ENCODE results near the gene PIP5K1A. TPM values are rescaled to one million over a fixed set of nuclear protein-coding genes. Genes with fewer than 3 reads are reported as not detected.
"Not testable (repeated sequence)": the region's sequence is repeated elsewhere in the genome, so short reads cannot be mapped to it uniquely, and the experiment has no call there.

PIP5K1A gene
- total and polyA plus RNA-seq, 2 experiments from 2014 or later: 35.1 to 62.8 TPM

DNA sequence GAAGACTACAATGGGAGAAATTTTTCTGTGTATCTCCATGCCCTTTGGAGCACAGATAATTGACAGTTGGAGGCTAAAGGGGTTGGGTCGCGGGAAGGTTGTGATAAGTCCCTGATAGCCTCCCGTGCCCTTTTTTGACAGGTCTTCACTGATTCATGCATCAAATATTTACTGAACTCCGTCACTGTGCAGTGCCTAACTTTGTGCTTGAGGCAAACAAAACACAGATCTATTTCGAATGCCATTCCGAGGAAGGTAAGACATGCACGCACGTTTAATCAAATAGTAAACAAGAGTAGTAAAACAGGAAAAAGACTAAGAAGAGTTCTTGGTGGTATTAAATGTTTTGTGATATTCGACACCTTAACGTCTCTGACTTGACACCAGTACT, 494 bp upstream of the PIP5K1A start:
- H3K36me3 ChIP-seq (ENCODE audit: low read depth): peaks cover 4% of the 10 kb centered on the region; the same call in 1 of the 2 replicates
- TF ChIP-seq EZH2 (IDR thresholded peaks at IDR 0.05; ENCODE audit: insufficient read depth, poor library complexity, severe bottlenecking): no peak
- TF ChIP-seq EZH2phosphoT487 (IDR thresholded peaks at IDR 0.05; ENCODE audit: insufficient read depth, low read depth): no peak
- H3K4me1 ChIP-seq (ENCODE audit: insufficient read depth): peaks cover 34% of the 10 kb centered on the region
- peak overlapping the region; percentile 71 for H2AFZ ChIP-seq
- H3K9ac ChIP-seq: peak overlapping the region; percentile 98
- H3K79me2 ChIP-seq (ENCODE audit: insufficient read depth): peaks cover 45% of the 10 kb centered on the region
- H3K27me3 ChIP-seq (replicated peaks; ENCODE audit: insufficient read depth): no peaks in the 10 kb centered on the region
- H3K27ac ChIP-seq: peak overlapping the region; percentile 93
- peaks cover 43% of the 10 kb centered on the region for H3F3A ChIP-seq (ENCODE audit: insufficient read depth)
- no peaks in the 10 kb centered on the region; the same call in 1 of the 2 replicates for H4K20me1 ChIP-seq (ENCODE audit: insufficient read depth)
- in situ Hi-C loops (cut with MboI): no loop called here
- WGBS, 2 experiments (ENCODE audit: low coverage in 1 of 2, low lambda C conversion rate in 2 of 2, missing lambda C conversion rate in 2 of 2): 3% methylated on average over 10 of the region's 10 CpGs
- DNase-seq: no peak
- H3K4me3 ChIP-seq: peak overlapping the region; percentile 100
- H3K4me2 ChIP-seq (ENCODE audit: unreplicated experiment): peak overlapping the region; percentile 86
- no peaks in the 10 kb centered on the region for H3K9me2 ChIP-seq (ENCODE audit: insufficient read depth)
- no peaks in the 10 kb centered on the region for H3K9me3 ChIP-seq (ENCODE audit: low read depth)

DNA sequence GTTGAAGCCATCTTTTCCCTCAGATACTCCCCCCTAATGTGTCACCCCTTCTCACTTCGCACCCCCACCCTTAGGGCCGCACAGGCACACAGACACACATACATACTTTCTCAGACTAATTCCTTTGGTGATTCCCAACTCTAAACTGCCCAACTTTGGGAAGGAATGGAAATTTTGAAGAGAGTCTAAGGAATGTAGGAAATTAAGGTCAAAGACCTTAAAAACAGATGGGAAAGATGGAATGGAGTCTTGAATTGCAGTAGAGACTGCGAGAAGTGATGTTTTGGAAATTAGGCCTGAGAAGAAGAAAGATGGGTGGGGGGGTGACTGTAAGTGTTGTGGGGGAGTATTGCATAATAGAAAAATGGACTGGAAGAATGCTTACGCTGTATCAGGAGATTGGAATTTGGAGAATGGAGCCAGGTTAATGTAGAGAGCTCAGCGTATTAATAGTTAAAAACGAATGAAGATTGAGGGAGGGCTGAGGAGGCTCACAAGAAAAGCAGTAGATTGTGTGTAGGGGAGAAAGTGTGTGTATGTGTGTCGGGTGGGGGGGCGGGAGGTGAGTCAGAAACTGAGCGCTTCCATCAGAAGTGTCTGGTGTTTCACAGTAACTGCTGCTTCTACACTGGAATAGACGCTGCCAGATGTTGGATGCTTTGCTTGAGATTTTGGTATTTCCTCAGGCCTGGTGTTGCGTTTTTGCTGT, 1.7 kb downstream of the PIP5K1A start:
- Histone ChIP-seq H3K4me1 (ENCODE audit: insufficient read depth) (peaks cover 27% of the 10 kb centered on the region), H3K4me3 (peak overlapping the region; percentile 100), H3K9me3 (ENCODE audit: low read depth) (no peaks in the 10 kb centered on the region), H4K20me1 (ENCODE audit: insufficient read depth) (peaks cover 6% of the 10 kb centered on the region; the same call in 1 of the 2 replicates), H3K9me2 (ENCODE audit: insufficient read depth) (no peaks in the 10 kb centered on the region), H2AFZ (no peak overlapping the region), H3K27me3 (replicated peaks; ENCODE audit: insufficient read depth) (no peaks in the 10 kb centered on the region), H3F3A (ENCODE audit: insufficient read depth) (peaks cover 51% of the 10 kb centered on the region), H3K4me2 (ENCODE audit: unreplicated experiment) (peak overlapping the region; percentile 100), H3K9ac (peak overlapping the region; percentile 98), H3K36me3 (ENCODE audit: low read depth) (peaks cover 13% of the 10 kb centered on the region; the same call in 1 of the 2 replicates), H3K79me2 (ENCODE audit: insufficient read depth) (peaks cover 67% of the 10 kb centered on the region), H3K27ac (peak overlapping the region; percentile 93)
- WGBS, 2 experiments (ENCODE audit: low coverage in 1 of 2, low lambda C conversion rate in 2 of 2, missing lambda C conversion rate in 2 of 2): 2 to 5% methylated on average over 9 to 11 of the region's 11 CpGs
- DNase-seq: peak; percentile 93
- TF ChIP-seq EZH2 (IDR thresholded peaks at IDR 0.05; ENCODE audit: insufficient read depth, poor library complexity, severe bottlenecking): no peak
- TF ChIP-seq EZH2phosphoT487 (IDR thresholded peaks at IDR 0.05; ENCODE audit: insufficient read depth, low read depth): no peak
- in situ Hi-C loops (cut with MboI): no loop called here

DNA sequence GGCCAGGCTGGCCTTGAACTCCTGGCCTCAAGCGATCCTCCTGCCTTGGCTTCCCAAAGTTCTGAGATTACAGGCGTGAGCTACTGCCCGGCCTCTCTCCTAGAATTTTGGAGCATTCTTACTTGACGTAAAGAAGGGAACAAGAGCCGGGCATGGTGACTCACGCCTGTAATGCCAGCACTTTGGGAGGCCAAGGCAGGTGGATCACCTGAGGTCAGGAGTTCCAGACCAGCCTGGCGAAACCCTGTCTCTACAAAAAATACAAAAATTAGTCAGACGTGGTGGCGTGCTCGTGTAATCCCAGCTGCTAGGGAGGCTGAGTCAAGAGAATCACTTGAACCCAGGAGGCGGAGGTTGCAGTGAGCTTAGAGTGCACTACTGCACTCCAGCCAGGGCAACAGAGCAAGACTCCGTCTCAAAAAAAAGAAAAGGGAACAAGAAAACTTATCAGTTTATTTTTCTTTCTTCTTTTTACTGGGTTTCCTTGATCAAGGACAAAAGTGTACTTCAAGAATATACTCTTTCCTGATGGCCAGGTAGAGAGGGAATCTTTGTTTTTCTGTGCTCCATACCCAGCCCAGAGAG, 7.1 kb downstream of the PIP5K1A start:
- H4K20me1 ChIP-seq (ENCODE audit: insufficient read depth): peaks cover 23% of the 10 kb centered on the region; the same call in 1 of the 2 replicates

DNA sequence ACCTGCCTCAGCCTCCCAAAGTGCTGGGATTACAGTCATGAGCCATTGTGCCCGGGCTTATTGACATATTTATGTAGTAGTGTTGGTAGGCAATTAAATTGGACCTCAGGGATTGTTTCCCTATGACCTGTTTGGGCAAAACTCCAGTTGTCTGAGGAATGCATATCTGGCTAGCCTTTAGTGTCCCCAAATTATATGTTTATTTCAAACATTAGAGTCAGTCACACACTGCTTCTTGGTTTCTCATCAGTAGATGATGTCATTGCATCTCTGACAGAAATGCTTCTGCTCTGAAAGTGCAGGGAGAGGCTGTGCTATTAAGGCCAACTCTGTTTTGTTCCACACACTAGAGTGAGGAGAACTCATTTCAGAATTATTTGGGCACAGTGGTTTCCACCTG, 12.5 kb downstream of the PIP5K1A start:
- DNase-seq: peak; percentile 74
- Histone ChIP-seq H3F3A (ENCODE audit: insufficient read depth) (peaks cover 41% of the 10 kb centered on the region), H3K36me3 (ENCODE audit: low read depth) (peaks cover 64% of the 10 kb centered on the region), H3K4me1 (ENCODE audit: insufficient read depth) (peaks cover 19% of the 10 kb centered on the region), H3K4me2 (ENCODE audit: unreplicated experiment) (no peak overlapping the region), H3K9me2 (ENCODE audit: insufficient read depth) (no peaks in the 10 kb centered on the region), H2AFZ (no peak overlapping the region), H3K9me3 (ENCODE audit: low read depth) (no peaks in the 10 kb centered on the region), H3K4me3 (no peak overlapping the region), H3K9ac (no peak overlapping the region), H3K27ac (peak overlapping the region; percentile 54), H3K79me2 (ENCODE audit: insufficient read depth) (peaks cover 100% of the 10 kb centered on the region), H4K20me1 (ENCODE audit: insufficient read depth) (peaks cover 25% of the 10 kb centered on the region; the same call in 1 of the 2 replicates), H3K27me3 (replicated peaks; ENCODE audit: insufficient read depth) (no peaks in the 10 kb centered on the region)
- no peak for TF ChIP-seq EZH2phosphoT487 (IDR thresholded peaks at IDR 0.05; ENCODE audit: insufficient read depth, low read depth)
- TF ChIP-seq EZH2 (IDR thresholded peaks at IDR 0.05; ENCODE audit: insufficient read depth, poor library complexity, severe bottlenecking): no peak
- WGBS, 2 experiments (ENCODE audit: low coverage in 1 of 2, low lambda C conversion rate in 2 of 2, missing lambda C conversion rate in 2 of 2): 35 to 50% methylated on average over 1 of the region's 1 CpG
- in situ Hi-C loops (cut with MboI): no loop called here

More for the DNA sequence above, 7.1 kb downstream of the PIP5K1A start:
- H3K27ac ChIP-seq; DNase-seq; H3K9me3 ChIP-seq (ENCODE audit: low read depth); H3K27me3 ChIP-seq (replicated peaks; ENCODE audit: insufficient read depth); H3K9ac ChIP-seq; H3K4me3 ChIP-seq; H3K4me2 ChIP-seq (ENCODE audit: unreplicated experiment); H2AFZ ChIP-seq; H3K9me2 ChIP-seq (ENCODE audit: insufficient read depth); in situ Hi-C loops (cut with MboI): not testable (repeated sequence)
- Histone ChIP-seq H3K79me2 (ENCODE audit: insufficient read depth) (peaks cover 100% of the 10 kb centered on the region), H3F3A (ENCODE audit: insufficient read depth) (peaks cover 51% of the 10 kb centered on the region), H3K36me3 (ENCODE audit: low read depth) (peaks cover 52% of the 10 kb centered on the region), H3K4me1 (ENCODE audit: insufficient read depth) (peaks cover 26% of the 10 kb centered on the region)
- WGBS, 2 experiments (ENCODE audit: low coverage in 1 of 2, low lambda C conversion rate in 2 of 2, missing lambda C conversion rate in 2 of 2): 87 to 90% methylated on average over 12 of the region's 12 CpGs
